ENCODE data around the gene CD70.
"Not testable (repeated sequence)": the region's sequence is repeated elsewhere in the genome, so short reads cannot be mapped to it uniquely, and the experiment has no call there.

DNA sequence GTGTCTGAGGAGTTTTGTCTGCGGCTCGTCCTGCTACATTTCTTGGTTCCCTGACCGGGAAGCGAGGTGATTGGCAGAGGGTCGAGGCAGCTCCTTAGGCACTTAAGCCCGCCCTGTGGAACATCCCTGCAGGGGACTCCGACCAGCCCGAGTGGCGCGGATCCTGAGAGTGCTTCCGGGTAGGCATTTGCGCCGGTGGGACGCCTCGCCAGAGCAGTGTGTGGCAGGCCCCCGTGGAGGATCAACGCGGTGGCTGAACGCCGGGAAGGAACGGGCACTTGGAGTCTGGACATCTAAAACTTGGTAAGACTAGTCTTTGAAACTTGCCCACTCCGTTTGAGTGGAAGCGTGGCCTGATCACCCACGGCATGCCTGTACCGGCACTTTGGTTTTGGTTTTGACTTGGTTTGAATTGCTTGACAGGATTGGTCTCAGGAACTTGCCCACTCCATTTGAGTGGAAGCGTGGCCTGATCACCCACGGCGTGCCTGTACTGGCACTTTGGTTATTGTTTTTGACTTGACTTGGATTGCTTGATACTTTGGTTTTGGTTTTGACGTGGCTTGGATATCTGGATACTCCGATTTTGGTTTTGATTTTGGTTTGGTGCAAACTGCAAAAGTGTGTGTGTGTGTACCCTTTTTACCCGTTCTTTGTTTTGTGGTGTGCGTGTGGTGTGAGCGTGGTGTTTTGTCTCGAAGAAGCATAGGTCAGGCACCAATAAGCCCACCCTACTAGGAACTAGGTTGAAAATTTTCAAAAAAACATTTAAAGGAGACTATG lies 6.7 kb upstream of the CD70 start:
- TF ChIP-seq, protein P1, sequence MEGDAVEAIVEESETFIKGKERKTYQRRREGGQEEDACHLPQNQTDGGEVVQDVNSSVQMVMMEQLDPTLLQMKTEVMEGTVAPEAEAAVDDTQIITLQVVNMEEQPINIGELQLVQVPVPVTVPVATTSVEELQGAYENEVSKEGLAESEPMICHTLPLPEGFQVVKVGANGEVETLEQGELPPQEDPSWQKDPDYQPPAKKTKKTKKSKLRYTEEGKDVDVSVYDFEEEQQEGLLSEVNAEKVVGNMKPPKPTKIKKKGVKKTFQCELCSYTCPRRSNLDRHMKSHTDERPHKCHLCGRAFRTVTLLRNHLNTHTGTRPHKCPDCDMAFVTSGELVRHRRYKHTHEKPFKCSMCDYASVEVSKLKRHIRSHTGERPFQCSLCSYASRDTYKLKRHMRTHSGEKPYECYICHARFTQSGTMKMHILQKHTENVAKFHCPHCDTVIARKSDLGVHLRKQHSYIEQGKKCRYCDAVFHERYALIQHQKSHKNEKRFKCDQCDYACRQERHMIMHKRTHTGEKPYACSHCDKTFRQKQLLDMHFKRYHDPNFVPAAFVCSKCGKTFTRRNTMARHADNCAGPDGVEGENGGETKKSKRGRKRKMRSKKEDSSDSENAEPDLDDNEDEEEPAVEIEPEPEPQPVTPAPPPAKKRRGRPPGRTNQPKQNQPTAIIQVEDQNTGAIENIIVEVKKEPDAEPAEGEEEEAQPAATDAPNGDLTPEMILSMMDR (IDR thresholded peaks at IDR 0.05 in 4 of 5, conservative IDR thresholded peaks at IDR 0.05 in 1 of 5), result not testable (repeated sequence)
- not testable (repeated sequence) for TF ChIP-seq POLR2A (IDR thresholded peaks at IDR 0.05)

Data from gastrocnemius medialis (tissue), 4 donors.